ELR (cell line): ENCODE results near the gene E4F1.

Experiments
- DNase-seq: peaks from one replicate; pipeline ENCODE4 v3.0.0-alpha.2; 2015; ENCODE audit warnings: low read depth

Gene E4F1, protein sequence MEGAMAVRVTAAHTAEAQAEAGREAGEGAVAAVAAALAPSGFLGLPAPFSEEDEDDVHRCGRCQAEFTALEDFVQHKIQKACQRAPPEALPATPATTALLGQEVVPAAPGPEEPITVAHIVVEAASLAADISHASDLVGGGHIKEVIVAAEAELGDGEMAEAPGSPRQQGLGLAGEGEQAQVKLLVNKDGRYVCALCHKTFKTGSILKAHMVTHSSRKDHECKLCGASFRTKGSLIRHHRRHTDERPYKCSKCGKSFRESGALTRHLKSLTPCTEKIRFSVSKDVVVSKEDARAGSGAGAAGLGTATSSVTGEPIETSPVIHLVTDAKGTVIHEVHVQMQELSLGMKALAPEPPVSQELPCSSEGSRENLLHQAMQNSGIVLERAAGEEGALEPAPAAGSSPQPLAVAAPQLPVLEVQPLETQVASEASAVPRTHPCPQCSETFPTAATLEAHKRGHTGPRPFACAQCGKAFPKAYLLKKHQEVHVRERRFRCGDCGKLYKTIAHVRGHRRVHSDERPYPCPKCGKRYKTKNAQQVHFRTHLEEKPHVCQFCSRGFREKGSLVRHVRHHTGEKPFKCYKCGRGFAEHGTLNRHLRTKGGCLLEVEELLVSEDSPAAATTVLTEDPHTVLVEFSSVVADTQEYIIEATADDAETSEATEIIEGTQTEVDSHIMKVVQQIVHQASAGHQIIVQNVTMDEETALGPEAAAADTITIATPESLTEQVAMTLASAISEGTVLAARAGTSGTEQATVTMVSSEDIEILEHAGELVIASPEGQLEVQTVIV

DNA sequence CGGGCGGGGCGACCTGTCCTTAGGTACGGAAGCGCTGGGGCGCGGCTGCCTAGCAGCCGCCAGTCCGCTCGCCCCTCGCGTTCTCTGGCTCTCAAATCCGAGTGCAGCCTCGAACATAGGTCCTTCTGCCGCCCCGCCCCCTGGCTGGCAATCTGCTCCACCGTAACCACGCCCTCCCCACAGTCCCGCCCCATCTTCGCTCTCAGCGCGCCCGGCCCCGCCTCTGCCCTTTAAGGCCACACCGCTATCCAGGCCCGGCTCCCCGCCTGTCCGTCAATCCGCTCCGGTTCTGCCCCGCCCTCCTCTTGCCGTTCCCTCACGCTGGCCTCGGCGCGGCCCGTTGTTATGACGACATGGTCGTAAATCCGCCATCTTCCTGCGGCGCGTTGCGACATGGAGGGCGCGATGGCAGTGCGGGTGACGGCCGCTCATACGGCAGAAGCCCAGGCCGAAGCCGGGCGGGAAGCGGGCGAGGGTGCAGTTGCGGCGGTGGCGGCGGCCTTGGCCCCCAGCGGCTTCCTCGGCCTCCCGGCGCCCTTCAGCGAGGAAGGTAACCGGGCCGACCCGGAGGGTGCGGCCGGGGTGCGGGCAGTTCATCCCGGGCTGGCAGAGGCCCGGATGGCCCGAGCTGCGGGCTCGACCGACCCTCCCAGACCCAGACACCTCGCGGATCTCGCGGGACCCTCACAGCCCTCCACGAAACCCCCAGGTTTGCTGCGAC is at the start of gene E4F1:
E4F1 (plus strand) TSS at position 371 of the 721 bp plus-strand sequence; CDS start at position 394, 23 bp downstream.
- DNase-seq: peak; percentile 99

DNA sequence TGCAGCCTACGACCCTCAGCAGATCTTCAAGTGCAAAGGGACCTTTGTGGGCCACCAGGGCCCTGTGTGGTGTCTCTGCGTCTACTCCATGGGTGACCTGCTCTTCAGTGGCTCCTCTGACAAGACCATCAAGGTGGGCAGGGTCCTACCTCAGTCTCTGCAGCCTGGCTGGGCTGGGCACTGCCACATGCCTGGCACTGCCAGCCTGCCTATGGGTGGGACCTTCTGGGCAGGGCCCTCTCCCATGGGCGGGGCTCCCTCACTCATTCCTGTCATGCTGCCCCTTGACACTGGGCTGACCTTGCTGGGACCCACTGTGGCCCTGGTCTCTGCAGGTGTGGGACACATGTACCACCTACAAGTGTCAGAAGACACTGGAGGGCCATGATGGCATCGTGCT is 49.5 kb upstream of the E4F1 start:
- DNase-seq: no peak

DNA sequence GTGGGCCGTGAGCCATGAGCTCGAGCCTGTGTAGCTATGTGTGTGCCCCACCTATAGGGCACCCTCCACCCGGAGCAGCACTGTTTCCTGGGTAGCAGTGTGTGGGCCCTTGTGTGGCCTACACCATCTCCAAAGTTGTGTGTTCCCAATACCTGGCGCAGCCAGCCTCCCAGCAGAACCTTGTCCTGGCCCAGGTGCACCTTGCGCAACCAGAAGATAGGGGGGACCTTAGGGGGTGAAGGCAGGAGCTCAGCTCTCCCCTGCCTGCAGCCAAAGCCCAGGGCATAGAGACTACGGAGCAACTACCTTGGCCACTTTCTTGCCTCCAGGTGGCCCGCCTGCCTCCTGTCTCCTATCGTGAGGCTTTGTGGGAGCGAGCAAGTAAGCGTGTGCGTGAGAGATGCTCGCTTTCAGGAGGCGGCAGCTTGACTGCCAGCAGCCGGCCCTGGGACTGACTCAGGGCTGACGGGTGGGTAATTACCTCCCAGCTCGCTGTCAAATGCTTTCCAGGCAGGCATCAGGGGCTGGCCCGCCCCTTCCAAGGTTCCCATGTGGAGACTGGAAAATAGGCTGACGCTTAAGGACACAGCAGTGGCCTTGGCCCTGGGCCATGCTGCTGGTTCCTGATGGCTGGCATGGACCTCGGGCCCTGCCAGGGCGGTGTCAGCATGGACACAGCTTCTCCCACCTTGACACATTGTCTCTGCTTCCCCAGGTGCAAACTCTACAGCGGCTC is 48.8 kb upstream of the E4F1 start:
- no peak for DNase-seq

DNA sequence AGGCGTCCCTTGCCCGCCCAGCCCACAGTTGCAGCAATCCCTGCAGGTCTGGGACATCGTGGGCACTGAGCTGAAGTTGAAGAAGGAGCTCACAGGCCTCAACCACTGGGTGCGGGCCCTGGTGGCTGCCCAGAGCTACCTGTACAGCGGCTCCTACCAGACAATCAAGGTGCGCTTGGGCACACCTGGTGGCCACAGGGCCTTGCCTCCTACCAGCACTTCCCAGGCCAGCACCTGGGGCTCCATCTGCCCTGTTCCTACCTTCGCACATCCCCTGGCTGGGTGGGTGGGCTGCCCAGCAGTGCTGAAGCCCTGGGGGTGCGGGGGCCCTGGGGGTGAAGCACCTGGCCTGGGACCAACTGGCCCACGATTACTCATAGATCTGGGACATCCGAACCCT is 47.9 kb upstream of the E4F1 start:
- DNase-seq: no peak

GRCh38 chr16:2176047-2176446 is 47.3 kb upstream of the E4F1 start:
- DNase-seq: no peak

DNA sequence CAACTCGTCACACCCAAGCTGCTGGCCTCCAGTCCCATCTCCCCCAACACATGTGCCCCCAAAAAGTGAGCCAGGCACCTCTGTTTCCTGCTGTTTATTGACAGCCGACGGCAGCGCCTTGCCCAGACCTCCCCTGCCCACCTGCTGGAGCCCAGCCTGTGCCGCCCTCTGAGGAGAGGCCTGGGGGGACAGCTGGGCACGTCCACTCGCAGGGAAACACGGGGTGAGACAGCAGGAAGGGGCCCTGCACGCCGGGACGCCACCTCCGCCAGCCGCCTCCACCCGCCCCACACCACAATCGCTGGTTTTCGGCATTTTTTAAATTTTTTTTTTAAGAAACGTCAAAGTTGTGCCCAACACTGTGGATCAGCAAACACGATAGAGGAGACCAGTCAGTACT is 46.3 kb upstream of the E4F1 start:
- no peak for DNase-seq

DNA sequence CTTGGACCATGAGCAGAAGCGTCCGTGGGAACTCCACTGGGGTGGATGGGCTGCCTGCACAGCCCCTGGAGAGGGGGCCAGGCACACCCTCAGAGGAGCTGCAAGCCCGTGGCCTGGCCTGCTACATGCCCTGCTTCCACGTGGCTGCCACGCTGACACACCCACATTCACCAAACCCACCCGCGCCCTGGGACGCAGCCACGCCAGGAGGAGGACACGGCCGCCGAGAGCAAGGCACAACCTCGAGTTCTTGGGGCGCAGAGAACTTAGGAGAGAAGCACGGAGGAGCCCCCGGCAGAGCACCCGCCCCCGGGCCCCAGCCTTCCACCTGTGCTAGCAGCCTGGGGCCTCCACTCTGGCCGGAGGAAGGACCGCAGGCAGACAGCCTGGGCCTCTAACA is 45.8 kb upstream of the E4F1 start:
- no peak for DNase-seq

- DNase-seq: no peak
These were observed 44.9 kb upstream of the E4F1 start for GRCh38 chr16:2178321-2179106.

DNA sequence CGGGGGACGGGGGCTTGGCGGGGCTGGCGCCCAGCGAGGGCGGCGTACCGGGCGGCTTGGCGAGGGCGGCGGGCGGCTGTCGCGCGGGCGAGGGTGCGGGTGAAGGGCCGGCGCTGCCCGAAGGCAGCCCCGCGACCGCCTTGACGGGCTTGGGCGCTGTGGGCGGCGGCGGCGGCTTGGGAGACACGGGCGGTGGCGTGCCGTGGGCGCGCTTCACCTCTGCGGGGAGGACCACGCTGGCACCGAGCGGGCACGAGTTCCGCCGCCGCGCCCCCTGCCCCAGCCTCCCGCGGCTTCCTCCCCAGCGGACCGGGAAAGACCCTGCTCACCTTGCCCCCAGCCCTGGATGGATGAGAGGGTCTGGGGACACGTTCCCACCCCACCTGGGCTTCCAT is 44.3 kb upstream of the E4F1 start:
- DNase-seq: no peak

DNA sequence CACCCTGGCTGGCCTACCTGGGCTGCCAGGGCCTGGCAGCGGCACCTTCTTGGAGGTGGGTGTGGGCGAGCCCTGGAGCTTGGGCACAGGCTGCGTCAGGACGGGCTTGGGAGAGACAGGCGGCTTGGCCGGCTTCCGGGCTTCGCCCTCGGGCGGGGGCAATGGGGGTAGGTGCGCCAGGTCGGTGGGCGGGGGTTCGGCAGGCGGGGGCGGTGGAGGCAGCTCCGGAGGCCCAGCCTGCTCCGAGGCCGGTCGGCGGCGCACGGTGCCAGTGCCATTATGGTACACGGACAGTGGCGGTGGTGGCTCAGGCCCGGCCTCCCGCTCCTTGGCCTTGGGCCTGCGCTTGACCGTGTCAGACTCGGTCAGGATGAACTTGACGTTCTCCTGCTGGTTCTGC is 43.8 kb upstream of the E4F1 start:
- no peak for DNase-seq

DNA sequence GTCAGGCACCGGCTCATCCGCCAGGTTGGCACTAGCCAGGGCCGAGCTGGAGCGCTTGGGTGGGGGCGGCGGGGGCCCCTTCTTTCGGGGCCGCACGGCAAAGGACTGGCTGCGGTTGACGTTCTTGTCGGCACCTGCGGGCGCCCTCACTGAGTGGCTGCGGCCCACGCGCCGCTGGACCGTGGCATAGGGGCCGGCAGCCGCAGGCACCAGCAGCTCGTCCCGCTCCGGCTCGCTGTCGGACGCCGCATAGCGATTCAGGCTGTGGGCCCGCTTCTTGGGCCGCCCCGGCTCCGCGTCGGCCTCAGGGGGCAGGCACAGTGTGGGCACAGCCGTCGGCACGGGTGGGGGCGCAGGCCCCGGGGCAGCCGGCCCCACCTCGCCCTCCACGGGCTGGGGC is 42.9 kb upstream of the E4F1 start:
- DNase-seq: no peak

GRCh38 chr16:2180962-2181923 is 42.1 kb upstream of the E4F1 start:
- no peak for DNase-seq

GRCh38 chr16:2181952-2182351 is 41.4 kb upstream of the E4F1 start:
- DNase-seq: no peak

DNA sequence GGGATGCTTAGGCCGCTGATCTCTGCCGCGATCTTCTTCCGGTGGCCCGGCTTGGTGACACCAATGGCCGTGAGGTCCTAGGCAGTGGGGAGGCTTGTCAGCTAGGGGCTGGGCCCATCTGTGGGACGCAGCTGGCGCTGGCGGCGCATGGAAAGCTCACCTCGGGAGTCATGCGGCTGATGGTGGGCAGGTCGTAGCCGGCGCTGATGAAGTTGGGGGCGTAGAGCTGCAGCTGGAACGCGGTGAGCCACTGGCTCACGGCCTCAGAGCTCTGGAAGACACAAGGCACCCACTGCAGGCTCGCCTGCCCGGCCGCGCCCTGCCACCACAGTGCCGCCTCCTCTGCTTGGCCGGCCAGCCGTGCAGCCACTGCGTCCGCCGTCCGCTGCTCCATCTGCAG is 39.7 kb upstream of the E4F1 start:
- DNase-seq: no peak

DNA sequence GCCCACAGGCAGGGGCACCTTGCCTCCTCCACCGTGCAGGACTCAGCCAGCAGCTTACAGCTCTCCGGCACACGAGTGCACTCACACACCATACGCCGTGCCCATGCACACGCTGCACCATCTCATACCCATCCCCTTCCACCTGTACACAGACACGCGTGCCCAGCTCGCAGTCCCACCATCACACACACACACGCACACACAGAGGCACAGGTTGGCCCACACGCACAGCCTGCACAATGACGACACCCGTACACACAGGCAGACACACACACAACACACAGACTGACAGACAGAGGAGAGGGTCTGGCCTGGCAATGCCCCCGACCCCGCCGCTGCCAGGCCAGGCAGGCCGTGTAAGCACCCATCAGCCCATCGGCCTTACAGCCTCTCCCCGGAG is 39.0 kb upstream of the E4F1 start:
- DNase-seq: no peak

DNA sequence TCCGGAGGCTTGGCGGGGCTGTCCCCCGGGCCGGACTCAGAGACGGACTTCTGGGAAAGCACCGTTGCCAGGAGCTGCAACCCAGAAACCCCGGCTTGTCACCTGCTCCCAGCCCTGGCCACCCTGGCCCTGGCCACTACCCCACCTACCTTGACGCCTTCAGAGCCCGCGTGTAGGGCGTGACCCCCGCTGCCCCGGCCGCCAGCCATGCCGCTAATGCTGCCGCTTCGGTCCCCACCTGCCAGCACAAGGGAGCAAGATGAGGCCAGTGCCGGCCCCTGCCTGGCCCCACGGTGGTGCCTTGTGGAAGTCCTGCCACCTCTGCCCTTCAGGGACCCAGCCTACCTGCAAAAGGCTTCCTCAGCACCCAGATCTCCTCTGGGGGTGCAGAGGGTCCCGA is 38.4 kb upstream of the E4F1 start:
- no peak for DNase-seq

- DNase-seq: no peak
These were observed 37.3 kb upstream of the E4F1 start for GRCh38 chr16:2186064-2186463.

DNA sequence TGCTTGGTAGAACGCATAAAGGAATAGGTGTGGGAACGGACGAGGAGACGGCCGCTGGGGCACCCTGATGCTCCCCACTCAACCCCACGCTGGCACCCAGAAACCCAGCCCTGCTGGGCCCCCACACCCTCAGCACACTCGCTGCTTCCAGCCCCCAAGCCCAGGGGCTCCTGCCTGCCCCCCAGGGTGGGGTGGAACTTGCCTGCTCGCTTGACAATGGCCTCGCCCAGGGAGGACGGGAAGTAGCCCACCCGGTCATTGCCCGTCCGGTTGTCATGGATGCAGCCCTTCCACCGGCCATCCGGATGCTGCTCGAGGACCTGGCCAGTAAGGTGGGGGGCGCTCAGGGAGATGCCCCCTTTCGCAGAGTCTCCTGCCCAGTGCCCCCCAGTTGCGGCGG is 36.9 kb upstream of the E4F1 start:
- no peak for DNase-seq

GRCh38 chr16:2187212-2187611 is 36.2 kb upstream of the E4F1 start:
- no peak for DNase-seq

- DNase-seq: no peak
These were observed 35.0 kb upstream of the E4F1 start for GRCh38 chr16:2188395-2188794.
